Large intestine (tissue), 3 donors: ENCODE measurements around the gene CCDC127. TPM values are rescaled to one million over a fixed set of nuclear protein-coding genes. Genes with fewer than 3 reads are reported as not detected.
"Not testable (repeated sequence)": the region's sequence is repeated elsewhere in the genome, so short reads cannot be mapped to it uniquely, and the experiment has no call there.

Experiments
- DNase-seq, 2 donors: peaks; one replicate each; pipeline versions ENCODE4 v3.0.0 to v3.0.0-alpha.2; 2013
- H3K27ac ChIP-seq: one replicate; pipeline ENCODE4 v1.5.1; 2013; ENCODE audit warnings: low read length
- H3K27me3 ChIP-seq: 2 replicates; pipeline ENCODE4 v1.6.1; 2013; ENCODE audit warnings: low read length; ENCODE audit not compliant: control insufficient read depth, insufficient read depth
- H3K36me3 ChIP-seq: 2 replicates; pipeline ENCODE4 v1.6.1; 2013; ENCODE audit warnings: low read length; ENCODE audit not compliant: control insufficient read depth, insufficient read depth
- H3K4me1 ChIP-seq: one replicate; pipeline ENCODE4 v1.6.1; 2013; ENCODE audit warnings: low read length; ENCODE audit not compliant: control insufficient read depth, insufficient read depth
- H3K4me3 ChIP-seq: one replicate; pipeline ENCODE4 v1.5.1; 2013; ENCODE audit warnings: low read length
- H3K9me3 ChIP-seq: one replicate; pipeline ENCODE4 v1.6.1; 2013; ENCODE audit warnings: mild to moderate bottlenecking, low read depth, low read length, moderate library complexity; ENCODE audit not compliant: control insufficient read depth
- WGBS: methylation state at CpG from one replicate; pipeline ENCODE4 v1.1.5; 2013; ENCODE audit warnings: low lambda C conversion rate; ENCODE audit not compliant: insufficient coverage; 5-methylcytosine and 5-hydroxymethylcytosine counted together
- polyA plus RNA-seq: library from polyadenylated mRNA; unstranded; fragments of 120-200 nt; gene quantifications from one replicate; pipeline ENCODE4 v1.2.1, GENCODE V29; 2013

CCDC127 gene
- polyA plus RNA-seq, 1 donor, result 6.9 TPM

DNA sequence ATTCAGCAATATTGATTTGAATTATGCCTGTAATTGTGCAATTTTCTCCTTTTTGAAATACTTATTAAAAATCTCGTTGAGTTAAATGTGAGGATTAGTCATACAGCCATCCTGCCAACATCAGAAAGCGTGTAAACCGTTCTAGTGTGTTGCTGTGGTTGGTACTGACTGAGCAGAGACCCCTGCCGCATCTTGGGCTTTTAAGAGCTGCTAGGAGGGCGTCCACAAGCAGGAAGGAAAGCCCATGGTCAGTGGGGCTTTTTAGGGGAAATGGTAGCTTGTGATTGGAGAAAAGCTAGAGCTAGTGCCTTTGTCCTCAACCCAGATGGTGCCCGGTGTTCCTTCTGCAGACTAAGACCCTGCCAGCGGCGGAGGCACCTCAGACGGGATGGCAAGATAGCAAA is 1.5 kb upstream of the CCDC127 start:
- H3K9me3 ChIP-seq, result no peaks in the 10 kb centered on the region
- no peaks in the 10 kb centered on the region for H3K27me3 ChIP-seq
- peak in 1 of 2 donors; percentile 24 for DNase-seq
- peak overlapping the region; percentile 95 for H3K4me3 ChIP-seq
- H3K4me1 ChIP-seq, result peaks cover 8% of the 10 kb centered on the region
- H3K36me3 ChIP-seq, result peaks cover 7% of the 10 kb centered on the region
- peak overlapping the region; percentile 65 for H3K27ac ChIP-seq
- no CpG with 5 or more reads among the region's 9 CpGs for WGBS

- H3K27ac ChIP-seq, result peak overlapping the region; percentile 70
- no CpG with 5 or more reads among the region's 73 CpGs for WGBS
- DNase-seq, result peak; percentile 14 to 46
- no peaks in the 10 kb centered on the region for H3K9me3 ChIP-seq
- peaks cover 8% of the 10 kb centered on the region for H3K4me1 ChIP-seq
- no peaks in the 10 kb centered on the region for H3K27me3 ChIP-seq
- peaks cover 6% of the 10 kb centered on the region for H3K36me3 ChIP-seq
- peak overlapping the region; percentile 95 for H3K4me3 ChIP-seq
These were observed 721 bp upstream of the CCDC127 start for GRCh38 chr5:218457-219291.

DNA sequence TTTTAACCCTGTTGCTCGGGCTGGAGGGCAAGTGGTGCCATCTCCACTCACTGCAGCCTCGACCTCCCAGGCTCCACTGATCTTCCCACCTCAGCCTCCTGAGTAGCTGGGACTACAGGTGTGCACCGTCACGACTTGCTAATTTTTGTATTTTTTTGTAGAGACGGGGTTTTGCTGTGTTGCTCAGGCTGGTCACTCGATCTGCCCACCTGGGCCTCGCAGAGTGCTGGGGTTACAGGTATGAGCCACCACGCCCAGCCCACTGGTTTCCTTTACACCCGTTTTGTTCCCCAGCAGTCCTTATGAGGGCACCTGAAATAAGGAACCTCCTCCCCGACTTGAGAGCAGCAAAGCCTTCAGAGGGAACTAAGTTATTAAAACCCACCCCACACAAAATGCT is 1.9 kb downstream of the CCDC127 start:
- not testable (repeated sequence) for H3K9me3 ChIP-seq, H3K36me3 ChIP-seq, H3K27ac ChIP-seq, H3K27me3 ChIP-seq, H3K4me3 ChIP-seq, DNase-seq, H3K4me1 ChIP-seq
- WGBS, result no CpG with 5 or more reads among the region's 10 CpGs

DNA sequence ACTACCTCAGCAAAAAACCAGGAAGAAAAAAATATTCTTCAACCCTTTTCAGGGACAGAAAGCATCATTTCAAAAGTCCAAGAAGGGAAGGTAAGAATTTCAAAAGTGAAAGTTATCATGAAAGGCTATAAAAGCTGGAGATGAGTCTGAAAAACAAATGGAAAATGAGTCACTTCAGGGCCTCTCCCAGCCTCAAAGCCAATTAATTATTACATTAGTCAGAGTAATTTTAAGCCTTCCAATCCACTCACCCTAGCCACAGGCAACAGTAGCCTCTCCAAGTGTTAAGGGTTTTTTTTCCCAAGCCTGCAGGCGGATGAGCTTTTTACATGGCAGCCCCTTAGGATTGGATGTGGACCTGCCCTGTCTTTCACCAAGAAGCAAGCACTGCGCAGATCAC is 2.7 kb downstream of the CCDC127 start:
- H3K4me3 ChIP-seq, DNase-seq, H3K9me3 ChIP-seq, H3K27me3 ChIP-seq, H3K4me1 ChIP-seq, H3K27ac ChIP-seq, H3K36me3 ChIP-seq: not testable (repeated sequence)
- no CpG with 5 or more reads among the region's 2 CpGs for whole genome bisulfite sequencing

GRCh38 chr5:213803-214395 is 4.1 kb downstream of the CCDC127 start:
- DNase-seq, result no peak
- peaks cover 8% of the 10 kb centered on the region for H3K36me3 ChIP-seq
- no peak overlapping the region for H3K27ac ChIP-seq
- WGBS, result 100% methylated on average over 1 of the region's 12 CpGs
- no peaks in the 10 kb centered on the region for H3K9me3 ChIP-seq
- no peak overlapping the region for H3K4me3 ChIP-seq
- no peaks in the 10 kb centered on the region for H3K4me1 ChIP-seq
- no peaks in the 10 kb centered on the region for H3K27me3 ChIP-seq

GRCh38 chr5:208449-209114 is 9.4 kb downstream of the CCDC127 start:
- H3K4me1 ChIP-seq, result no peaks in the 10 kb centered on the region
- DNase-seq, result no peak
- H3K27ac ChIP-seq, result no peak overlapping the region
- 100% methylated on average over 5 of the region's 15 CpGs for WGBS
- peaks cover 25% of the 10 kb centered on the region for H3K36me3 ChIP-seq
- H3K9me3 ChIP-seq, result no peaks in the 10 kb centered on the region
- H3K4me3 ChIP-seq, result no peak overlapping the region
- H3K27me3 ChIP-seq, result no peaks in the 10 kb centered on the region

GRCh38 chr5:207599-207998 is 10.4 kb downstream of the CCDC127 start:
- H3K9me3 ChIP-seq, result no peaks in the 10 kb centered on the region
- H3K4me1 ChIP-seq, result no peaks in the 10 kb centered on the region
- DNase-seq, result no peak
- no peaks in the 10 kb centered on the region for H3K27me3 ChIP-seq
- H3K36me3 ChIP-seq, result peaks cover 28% of the 10 kb centered on the region
- H3K27ac ChIP-seq, result no peak overlapping the region
- 75% methylated on average over 4 of the region's 14 CpGs for WGBS
- no peak overlapping the region for H3K4me3 ChIP-seq

- H3K27ac ChIP-seq, result no peak overlapping the region
- H3K27me3 ChIP-seq, result no peaks in the 10 kb centered on the region
- H3K36me3 ChIP-seq, result peaks cover 28% of the 10 kb centered on the region
- no CpG with 5 or more reads among the region's 8 CpGs for WGBS
- no peaks in the 10 kb centered on the region for H3K9me3 ChIP-seq
- no peak for DNase-seq
- no peak overlapping the region for H3K4me3 ChIP-seq
- H3K4me1 ChIP-seq, result no peaks in the 10 kb centered on the region
These were observed 10.9 kb downstream of the CCDC127 start for GRCh38 chr5:206927-207536.

DNA sequence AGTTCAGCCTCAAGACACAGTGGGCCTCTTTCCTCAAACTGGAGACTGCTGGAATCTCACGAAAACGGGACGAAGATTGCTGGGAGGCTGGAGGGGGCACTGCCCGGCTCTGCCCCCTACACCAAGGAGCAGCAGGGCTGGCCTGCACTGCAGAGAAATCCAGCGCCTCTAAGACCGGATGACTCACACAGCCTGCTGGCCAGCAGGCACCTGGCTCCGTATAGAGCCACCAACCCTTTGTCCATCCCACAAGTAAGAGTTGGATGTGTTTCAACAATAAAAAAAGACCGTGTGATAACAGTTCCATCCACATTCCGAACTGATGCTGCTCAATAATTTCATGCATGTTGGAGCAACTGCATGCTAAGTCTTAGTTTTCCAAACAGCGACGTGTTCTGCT is 11.5 kb downstream of the CCDC127 start:
- no peaks in the 10 kb centered on the region for H3K9me3 ChIP-seq
- H3K36me3 ChIP-seq, result peaks cover 28% of the 10 kb centered on the region
- H3K27me3 ChIP-seq, result no peaks in the 10 kb centered on the region
- no peak for DNase-seq
- 100% methylated on average over 1 of the region's 11 CpGs for WGBS
- H3K4me1 ChIP-seq, result no peaks in the 10 kb centered on the region
- H3K4me3 ChIP-seq, result no peak overlapping the region
- H3K27ac ChIP-seq, result no peak overlapping the region

DNA sequence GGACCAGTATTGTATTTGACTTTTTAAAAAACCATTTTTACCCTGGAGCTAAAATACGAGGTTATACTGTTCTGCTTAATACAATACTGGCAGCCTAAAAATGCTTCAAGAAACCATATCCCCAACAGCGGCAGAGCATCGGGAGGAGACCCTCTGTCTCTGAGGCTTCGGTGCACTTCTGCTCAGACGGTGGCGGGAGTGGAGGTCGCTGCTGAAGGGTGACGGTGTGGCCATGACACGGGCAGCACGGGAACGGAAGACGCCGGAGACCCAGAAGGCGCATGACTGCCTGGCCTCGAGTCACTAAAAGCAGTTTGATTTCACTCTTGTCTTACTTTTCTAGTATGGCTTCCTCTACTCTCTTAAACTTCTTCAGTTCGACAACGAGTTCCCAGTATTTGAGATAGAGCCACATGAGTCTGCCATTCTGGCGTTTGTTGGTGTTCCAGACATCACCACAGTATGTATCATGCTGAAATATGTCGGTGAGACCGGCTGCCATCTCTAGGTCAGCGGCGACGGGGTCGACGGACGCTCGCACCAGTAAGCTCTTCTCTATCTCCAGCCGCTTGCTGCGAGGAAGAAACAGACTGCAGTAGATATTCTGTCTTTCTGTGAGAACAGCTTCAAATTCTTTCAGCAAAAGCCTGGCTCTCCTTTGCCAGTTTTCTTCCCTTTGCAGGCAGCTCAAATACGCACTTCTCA is 12.8 kb downstream of the CCDC127 start:
- H3K9me3 ChIP-seq, result no peaks in the 10 kb centered on the region
- DNase-seq, result no peak
- no peaks in the 10 kb centered on the region for H3K27me3 ChIP-seq
- no peak overlapping the region for H3K27ac ChIP-seq
- no peaks in the 10 kb centered on the region for H3K4me1 ChIP-seq
- peaks cover 28% of the 10 kb centered on the region for H3K36me3 ChIP-seq
- WGBS, result 100% methylated on average over 1 of the region's 30 CpGs
- no peak overlapping the region for H3K4me3 ChIP-seq
